ENCODE measurements around the gene CEP350.

DNA sequence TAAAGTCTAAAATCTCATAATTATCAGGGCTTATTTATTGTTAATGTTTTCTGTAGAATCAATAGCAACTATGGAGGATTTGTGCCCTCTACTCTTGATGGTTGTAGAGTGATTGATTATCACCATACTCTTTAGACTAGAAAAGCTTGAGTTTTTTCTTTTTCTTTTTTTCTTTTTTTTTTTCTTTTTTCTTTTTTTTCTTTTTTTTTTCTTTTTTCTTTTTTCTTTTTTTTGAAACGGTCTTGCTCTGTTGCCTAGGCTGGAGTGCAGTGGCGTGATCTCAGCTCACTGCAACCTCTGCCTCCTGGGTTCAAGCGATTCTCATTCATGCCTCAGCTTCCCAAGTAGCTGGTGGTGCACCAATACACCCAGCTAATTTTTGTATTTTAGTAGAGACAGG lies 42.8 kb upstream of the CEP350 start:
- TF ChIP-seq, protein P1, sequence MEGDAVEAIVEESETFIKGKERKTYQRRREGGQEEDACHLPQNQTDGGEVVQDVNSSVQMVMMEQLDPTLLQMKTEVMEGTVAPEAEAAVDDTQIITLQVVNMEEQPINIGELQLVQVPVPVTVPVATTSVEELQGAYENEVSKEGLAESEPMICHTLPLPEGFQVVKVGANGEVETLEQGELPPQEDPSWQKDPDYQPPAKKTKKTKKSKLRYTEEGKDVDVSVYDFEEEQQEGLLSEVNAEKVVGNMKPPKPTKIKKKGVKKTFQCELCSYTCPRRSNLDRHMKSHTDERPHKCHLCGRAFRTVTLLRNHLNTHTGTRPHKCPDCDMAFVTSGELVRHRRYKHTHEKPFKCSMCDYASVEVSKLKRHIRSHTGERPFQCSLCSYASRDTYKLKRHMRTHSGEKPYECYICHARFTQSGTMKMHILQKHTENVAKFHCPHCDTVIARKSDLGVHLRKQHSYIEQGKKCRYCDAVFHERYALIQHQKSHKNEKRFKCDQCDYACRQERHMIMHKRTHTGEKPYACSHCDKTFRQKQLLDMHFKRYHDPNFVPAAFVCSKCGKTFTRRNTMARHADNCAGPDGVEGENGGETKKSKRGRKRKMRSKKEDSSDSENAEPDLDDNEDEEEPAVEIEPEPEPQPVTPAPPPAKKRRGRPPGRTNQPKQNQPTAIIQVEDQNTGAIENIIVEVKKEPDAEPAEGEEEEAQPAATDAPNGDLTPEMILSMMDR (IDR thresholded peaks at IDR 0.05) = no peak
- TF ChIP-seq ZFX (IDR thresholded peaks at IDR 0.05; ENCODE audit: borderline replicate concordance) = no peak
